ENCODE measurements around the gene ESYT2. TPM values are rescaled to one million over a fixed set of nuclear protein-coding genes. Genes with fewer than 3 reads are reported as not detected.

The ESYT2 gene
- total RNA-seq, 6 experiments from 2014 or later: 46.1 to 57.8 (median 52.5) TPM

DNA sequence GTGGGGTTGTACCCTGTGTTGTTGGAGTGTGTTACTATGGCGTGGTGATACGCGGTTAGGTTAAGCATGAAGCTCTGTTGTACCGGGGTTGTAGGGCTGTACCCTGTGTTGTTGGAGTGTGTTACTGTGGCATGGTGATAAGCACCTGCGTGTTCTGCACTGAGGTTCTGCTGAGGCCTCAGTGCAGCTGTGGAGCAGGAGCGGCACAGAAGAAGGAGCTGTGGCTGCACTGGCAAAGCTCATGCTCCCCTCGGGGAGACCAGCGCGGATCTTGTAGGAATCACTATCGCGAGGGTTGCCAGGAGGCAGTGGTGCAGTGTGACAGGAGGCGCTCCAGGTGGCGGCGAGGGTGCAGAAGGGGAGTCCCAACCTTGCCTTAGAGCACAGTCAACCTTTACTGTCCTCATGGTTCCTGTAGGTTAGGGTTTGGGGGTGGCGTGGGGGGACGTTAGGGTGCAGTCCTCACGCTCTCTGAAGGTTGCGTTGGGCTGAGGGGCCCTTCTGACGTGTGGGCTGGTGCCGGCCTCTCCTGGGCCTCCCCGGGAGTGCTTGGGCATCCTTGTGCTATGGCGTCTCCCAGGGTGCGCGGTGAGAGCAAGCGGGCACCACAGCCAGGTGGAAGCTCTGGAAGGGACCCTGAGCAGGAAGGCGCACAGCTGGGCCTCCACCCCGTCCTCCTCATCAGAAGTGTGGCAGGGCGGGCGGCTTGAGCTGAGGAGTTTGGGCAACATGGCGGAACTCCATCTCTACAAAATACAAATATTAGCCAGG, 38.1 kb upstream of the ESYT2 start:
- no peak for TF ChIP-seq CTCF (IDR thresholded peaks at IDR 0.05)
- Mint-ChIP-seq H3K9me3 (no peaks in the 10 kb centered on the region), H3K4me1 (ENCODE audit: low read depth) (peaks cover 29% of the 10 kb centered on the region), H3K27me3 (ENCODE audit: insufficient read depth) (no peaks in the 10 kb centered on the region; the same call in 1 of the 2 replicates), H3K4me3 (no peak overlapping the region), H3K27ac (no peak overlapping the region), H3K36me3 (ENCODE audit: low read depth) (peaks cover 7% of the 10 kb centered on the region; the same call in 1 of the 2 replicates)
- DNase-seq: no peak

- no peak for DNase-seq
- TF ChIP-seq CTCF (IDR thresholded peaks at IDR 0.05): no peak
- no peak overlapping the region for H3K4me3 Mint-ChIP-seq
- no peak overlapping the region for H3K27ac Mint-ChIP-seq
- H3K4me1 Mint-ChIP-seq (ENCODE audit: low read depth): peaks cover 29% of the 10 kb centered on the region
- H3K9me3 Mint-ChIP-seq: no peaks in the 10 kb centered on the region
- peaks cover 8% of the 10 kb centered on the region; the same call in 1 of the 2 replicates for H3K36me3 Mint-ChIP-seq (ENCODE audit: low read depth)
- no peaks in the 10 kb centered on the region; the same call in 1 of the 2 replicates for H3K27me3 Mint-ChIP-seq (ENCODE audit: insufficient read depth)
Observed at GRCh38 chr7:158865977-158866376, 36.7 kb upstream of the ESYT2 start.

DNA sequence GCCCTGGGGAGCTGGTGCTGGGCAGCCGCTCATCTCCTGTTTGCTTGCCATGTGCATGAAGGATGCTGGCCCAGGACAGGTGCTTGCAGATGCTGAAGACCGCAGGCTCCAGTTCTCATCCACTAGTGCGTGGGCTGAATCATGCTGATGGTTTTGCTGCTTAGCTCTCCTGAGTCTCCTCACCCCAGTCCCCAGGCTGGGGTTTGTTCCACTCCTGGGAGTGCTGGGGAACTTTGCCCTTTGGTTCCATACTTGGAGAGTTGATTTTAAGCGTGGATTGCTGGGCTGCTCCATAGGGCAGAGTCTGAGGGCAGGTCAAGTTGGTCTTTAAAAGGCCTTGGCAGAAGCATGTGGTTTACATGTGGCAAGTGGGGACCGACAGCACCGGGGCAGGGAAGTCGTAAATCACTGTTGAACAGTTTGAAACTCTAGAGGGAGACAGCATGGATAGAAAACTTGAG, 36.2 kb upstream of the ESYT2 start:
- no peak overlapping the region for H3K27ac Mint-ChIP-seq
- H3K4me1 Mint-ChIP-seq (ENCODE audit: low read depth): peaks cover 29% of the 10 kb centered on the region
- no peak for DNase-seq
- H3K27me3 Mint-ChIP-seq (ENCODE audit: insufficient read depth): no peaks in the 10 kb centered on the region; the same call in 1 of the 2 replicates
- no peaks in the 10 kb centered on the region for H3K9me3 Mint-ChIP-seq
- H3K36me3 Mint-ChIP-seq (ENCODE audit: low read depth): 0 out of 2 replicates have a peak, but pooled peaks cover 5% of the 10 kb centered on the region
- TF ChIP-seq CTCF (IDR thresholded peaks at IDR 0.05): no peak
- H3K4me3 Mint-ChIP-seq: no peak overlapping the region

- Mint-ChIP-seq H3K27ac (peak overlapping the region; percentile 95), H3K9me3 (no peaks in the 10 kb centered on the region), H3K4me1 (ENCODE audit: low read depth) (peaks cover 29% of the 10 kb centered on the region), H3K27me3 (ENCODE audit: insufficient read depth) (no peaks in the 10 kb centered on the region; the same call in 1 of the 2 replicates), H3K4me3 (peak overlapping the region; percentile 87), H3K36me3 (ENCODE audit: low read depth) (0 out of 2 replicates have a peak, but pooled peaks cover 5% of the 10 kb centered on the region)
- no peak for TF ChIP-seq CTCF (IDR thresholded peaks at IDR 0.05)
- DNase-seq: no peak
Observed at GRCh38 chr7:158864833-158865232, 35.5 kb upstream of the ESYT2 start.

DNA sequence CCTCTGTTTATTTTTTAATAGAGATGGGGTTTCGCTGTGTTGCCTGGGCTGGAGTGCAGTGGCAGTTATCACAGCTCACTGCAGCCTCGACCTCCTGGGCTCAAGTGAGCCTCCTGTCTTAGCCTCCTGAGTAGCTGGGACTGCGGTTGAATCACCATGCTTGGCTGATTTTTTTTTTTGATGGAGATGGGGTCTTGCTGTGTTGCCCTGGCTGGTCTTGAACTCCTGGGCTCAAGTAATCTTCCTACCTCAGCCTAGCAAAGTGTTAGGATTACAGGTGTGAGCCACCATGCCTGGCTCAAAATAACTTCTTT, 35.2 kb upstream of the ESYT2 start:
- Mint-ChIP-seq H3K27me3 (ENCODE audit: insufficient read depth) (no peaks in the 10 kb centered on the region; the same call in 1 of the 2 replicates), H3K27ac (peak overlapping the region; percentile 95), H3K4me3 (peak overlapping the region; percentile 87), H3K4me1 (ENCODE audit: low read depth) (peaks cover 33% of the 10 kb centered on the region), H3K9me3 (no peaks in the 10 kb centered on the region), H3K36me3 (ENCODE audit: low read depth) (0 out of 2 replicates have a peak, but pooled peaks cover 5% of the 10 kb centered on the region)
- DNase-seq: no peak
- TF ChIP-seq CTCF (IDR thresholded peaks at IDR 0.05): no peak

Data from HFFc6 (cell line).